ENCODE results near the gene OR1L6.

DNA sequence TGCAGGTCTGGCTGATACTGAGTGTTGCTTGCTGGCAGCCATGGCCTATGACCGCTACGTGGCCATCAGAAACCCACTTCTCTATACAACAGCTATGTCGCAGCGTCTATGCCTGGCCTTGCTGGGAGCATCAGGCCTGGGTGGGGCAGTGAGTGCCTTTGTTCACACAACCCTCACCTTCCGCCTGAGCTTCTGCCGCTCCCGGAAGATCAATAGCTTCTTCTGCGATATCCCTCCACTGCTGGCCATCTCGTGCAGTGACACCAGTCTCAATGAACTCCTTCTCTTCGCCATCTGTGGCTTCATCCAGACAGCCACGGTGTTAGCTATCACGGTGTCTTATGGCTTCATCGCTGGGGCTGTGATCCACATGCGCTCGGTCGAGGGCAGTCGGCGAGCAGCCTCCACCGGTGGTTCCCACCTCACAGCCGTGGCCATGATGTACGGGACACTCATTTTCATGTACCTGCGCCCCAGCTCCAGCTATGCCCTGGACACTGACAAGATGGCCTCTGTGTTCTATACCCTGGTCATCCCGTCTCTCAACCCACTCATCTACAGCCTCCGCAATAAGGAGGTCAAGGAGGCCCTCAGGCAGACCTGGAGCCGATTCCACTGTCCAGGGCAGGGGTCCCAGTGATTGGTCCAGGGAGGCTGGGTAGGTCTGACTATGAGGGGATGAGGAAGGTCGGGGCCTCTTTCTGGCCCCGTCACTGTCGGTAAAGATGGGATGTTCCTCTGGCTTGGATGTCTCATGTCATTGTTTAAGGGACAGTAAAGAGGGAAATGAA lies 47.3 kb downstream of the OR1L6 start:
- TF ChIP-seq, protein P1, sequence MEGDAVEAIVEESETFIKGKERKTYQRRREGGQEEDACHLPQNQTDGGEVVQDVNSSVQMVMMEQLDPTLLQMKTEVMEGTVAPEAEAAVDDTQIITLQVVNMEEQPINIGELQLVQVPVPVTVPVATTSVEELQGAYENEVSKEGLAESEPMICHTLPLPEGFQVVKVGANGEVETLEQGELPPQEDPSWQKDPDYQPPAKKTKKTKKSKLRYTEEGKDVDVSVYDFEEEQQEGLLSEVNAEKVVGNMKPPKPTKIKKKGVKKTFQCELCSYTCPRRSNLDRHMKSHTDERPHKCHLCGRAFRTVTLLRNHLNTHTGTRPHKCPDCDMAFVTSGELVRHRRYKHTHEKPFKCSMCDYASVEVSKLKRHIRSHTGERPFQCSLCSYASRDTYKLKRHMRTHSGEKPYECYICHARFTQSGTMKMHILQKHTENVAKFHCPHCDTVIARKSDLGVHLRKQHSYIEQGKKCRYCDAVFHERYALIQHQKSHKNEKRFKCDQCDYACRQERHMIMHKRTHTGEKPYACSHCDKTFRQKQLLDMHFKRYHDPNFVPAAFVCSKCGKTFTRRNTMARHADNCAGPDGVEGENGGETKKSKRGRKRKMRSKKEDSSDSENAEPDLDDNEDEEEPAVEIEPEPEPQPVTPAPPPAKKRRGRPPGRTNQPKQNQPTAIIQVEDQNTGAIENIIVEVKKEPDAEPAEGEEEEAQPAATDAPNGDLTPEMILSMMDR (conservative IDR thresholded peaks at IDR 0.05; ENCODE audit: low read depth, low read length), result no peak
- no peak for TF ChIP-seq EZH2 (IDR thresholded peaks at IDR 0.05; ENCODE audit: borderline replicate concordance, low read depth, low read length, poor library complexity, severe bottlenecking)
